ENCODE results near the gene SLC4A3.

The SLC4A3 gene

GRCh38 chr2:219627103-219628100, at the start of gene SLC4A3:
Gene SLC4A3 (plus strand): TSS chr2:219627630. CDS start chr2:219627993, 363 bp downstream.
- no peak for DNase-seq (ENCODE audit: low read depth)

- no peak for DNase-seq (ENCODE audit: low read depth)
Observed at GRCh38 chr2:219578811-219579613, 48.4 kb upstream of the SLC4A3 start.

- DNase-seq (ENCODE audit: low read depth) = no peak
Observed at GRCh38 chr2:219581346-219581745, 46.1 kb upstream of the SLC4A3 start.

- DNase-seq (ENCODE audit: low read depth) = no peak
Observed at GRCh38 chr2:219591091-219591490, 36.3 kb upstream of the SLC4A3 start.

GRCh38 chr2:219592736-219593135, 34.7 kb upstream of the SLC4A3 start:
- DNase-seq (ENCODE audit: low read depth) = no peak

- DNase-seq (ENCODE audit: low read depth) = no peak
Observed at GRCh38 chr2:219593154-219593553, 34.3 kb upstream of the SLC4A3 start.

GRCh38 chr2:219595256-219595655, 32.2 kb upstream of the SLC4A3 start:
- DNase-seq (ENCODE audit: low read depth) = no peak

- no peak for DNase-seq (ENCODE audit: low read depth)
Observed at GRCh38 chr2:219596954-219597551, 30.4 kb upstream of the SLC4A3 start.

- peak; percentile 80 for DNase-seq (ENCODE audit: low read depth)
Observed at GRCh38 chr2:219597552-219598307, 29.7 kb upstream of the SLC4A3 start, which contains the start of gene STK11IP. Gene STK11IP (plus strand): TSS chr2:219597857. CDS start chr2:219598120, 263 bp downstream.

- no peak for DNase-seq (ENCODE audit: low read depth)
Observed at GRCh38 chr2:219598308-219599078, 28.9 kb upstream of the SLC4A3 start.

- no peak for DNase-seq (ENCODE audit: low read depth)
Observed at GRCh38 chr2:219603771-219604170, 23.7 kb upstream of the SLC4A3 start.

- DNase-seq (ENCODE audit: low read depth) = no peak
Observed at GRCh38 chr2:219605607-219605954, 21.8 kb upstream of the SLC4A3 start.

- DNase-seq (ENCODE audit: low read depth) = no peak
Observed at GRCh38 chr2:219607931-219608330, 19.5 kb upstream of the SLC4A3 start.

- DNase-seq (ENCODE audit: low read depth) = no peak
Observed at GRCh38 chr2:219608399-219608964, 18.9 kb upstream of the SLC4A3 start.

GRCh38 chr2:219609149-219609750, 18.2 kb upstream of the SLC4A3 start:
- no peak for DNase-seq (ENCODE audit: low read depth)

- DNase-seq (ENCODE audit: low read depth) = no peak
Observed at GRCh38 chr2:219611306-219611705, 16.1 kb upstream of the SLC4A3 start.

GRCh38 chr2:219611866-219612576, 15.4 kb upstream of the SLC4A3 start:
- no peak for DNase-seq (ENCODE audit: low read depth)

- no peak for DNase-seq (ENCODE audit: low read depth)
Observed at GRCh38 chr2:219612577-219613286, 14.7 kb upstream of the SLC4A3 start.

Data from activated T-cell treated with anti-CD3 and anti-CD28 coated beads for 1 hour (primary cell).